ENCODE data around the gene OR5AC2.

OR5AC2 gene

GRCh38 chr3:98068824-98069223 is 18.1 kb upstream of the OR5AC2 start:
- H3K79me2 ChIP-seq (ENCODE audit: low read length), result no peaks in the 10 kb centered on the region
- no peak overlapping the region for H2AFZ ChIP-seq (ENCODE audit: low read length)
- H3K4me3 ChIP-seq (ENCODE audit: low read length), result no peak overlapping the region
- no peaks in the 10 kb centered on the region for H4K20me1 ChIP-seq (ENCODE audit: insufficient read depth, low read length)
- H3F3A ChIP-seq (ENCODE audit: insufficient read depth, low read length), result no peaks in the 10 kb centered on the region
- no peaks in the 10 kb centered on the region for H3K4me1 ChIP-seq (ENCODE audit: low read length)
- no peak overlapping the region for H3K27ac ChIP-seq (ENCODE audit: low read length)
- H3K4me2 ChIP-seq (ENCODE audit: low read depth, low read length), result no peak overlapping the region
- H3K9me3 ChIP-seq (replicated peaks; ENCODE audit: insufficient read depth, low read length), result no peaks in the 10 kb centered on the region
- DNase-seq, result no peak
- no peak overlapping the region for H3K9ac ChIP-seq (ENCODE audit: low read length)
- H3K27me3 ChIP-seq (replicated peaks; ENCODE audit: insufficient read depth, low read length), result no peaks in the 10 kb centered on the region
- no peak for TF ChIP-seq EZH2 (optimal IDR thresholded peaks at IDR 0.05; ENCODE audit: low read depth, low read length)
- no peak for TF ChIP-seq CTCF (IDR thresholded peaks at IDR 0.05; ENCODE audit: low read length)
- TF ChIP-seq EZH2phosphoT487 (IDR thresholded peaks at IDR 0.05; ENCODE audit: low read length), result no peak
- no peaks in the 10 kb centered on the region for H3K9me2 ChIP-seq (replicated peaks; ENCODE audit: insufficient read depth, low read length)
- H3K36me3 ChIP-seq (replicated peaks; ENCODE audit: insufficient read depth, low read length), result no peaks in the 10 kb centered on the region

- no peak overlapping the region for H3K4me3 ChIP-seq (ENCODE audit: low read length)
- H3K27me3 ChIP-seq (replicated peaks; ENCODE audit: insufficient read depth, low read length), result no peaks in the 10 kb centered on the region
- no peaks in the 10 kb centered on the region for H3F3A ChIP-seq (ENCODE audit: insufficient read depth, low read length)
- H3K9me2 ChIP-seq (replicated peaks; ENCODE audit: insufficient read depth, low read length), result no peaks in the 10 kb centered on the region
- no peak overlapping the region for H2AFZ ChIP-seq (ENCODE audit: low read length)
- no peaks in the 10 kb centered on the region for H4K20me1 ChIP-seq (ENCODE audit: insufficient read depth, low read length)
- DNase-seq, result no peak
- no peaks in the 10 kb centered on the region for H3K4me1 ChIP-seq (ENCODE audit: low read length)
- no peak overlapping the region for H3K27ac ChIP-seq (ENCODE audit: low read length)
- H3K36me3 ChIP-seq (replicated peaks; ENCODE audit: insufficient read depth, low read length), result no peaks in the 10 kb centered on the region
- no peak overlapping the region for H3K9ac ChIP-seq (ENCODE audit: low read length)
- TF ChIP-seq EZH2 (optimal IDR thresholded peaks at IDR 0.05; ENCODE audit: low read depth, low read length), result no peak
- TF ChIP-seq EZH2phosphoT487 (IDR thresholded peaks at IDR 0.05; ENCODE audit: low read length), result no peak
- TF ChIP-seq CTCF (IDR thresholded peaks at IDR 0.05; ENCODE audit: low read length), result no peak
- H3K4me2 ChIP-seq (ENCODE audit: low read depth, low read length), result no peak overlapping the region
- no peaks in the 10 kb centered on the region for H3K79me2 ChIP-seq (ENCODE audit: low read length)
- H3K9me3 ChIP-seq (replicated peaks; ENCODE audit: insufficient read depth, low read length), result no peaks in the 10 kb centered on the region
Observed at GRCh38 chr3:98070840-98071239, 16.1 kb upstream of the OR5AC2 start.

- DNase-seq, result no peak
- H3K79me2 ChIP-seq (ENCODE audit: low read length), result no peaks in the 10 kb centered on the region
- no peak overlapping the region for H3K4me2 ChIP-seq (ENCODE audit: low read depth, low read length)
- H3K4me1 ChIP-seq (ENCODE audit: low read length), result no peaks in the 10 kb centered on the region
- no peak for TF ChIP-seq EZH2 (optimal IDR thresholded peaks at IDR 0.05; ENCODE audit: low read depth, low read length)
- TF ChIP-seq EZH2phosphoT487 (IDR thresholded peaks at IDR 0.05; ENCODE audit: low read length), result no peak
- TF ChIP-seq CTCF (IDR thresholded peaks at IDR 0.05; ENCODE audit: low read length), result no peak
- H2AFZ ChIP-seq (ENCODE audit: low read length), result no peak overlapping the region
- no peaks in the 10 kb centered on the region for H4K20me1 ChIP-seq (ENCODE audit: insufficient read depth, low read length)
- no peak overlapping the region for H3K9ac ChIP-seq (ENCODE audit: low read length)
- H3K27me3 ChIP-seq (replicated peaks; ENCODE audit: insufficient read depth, low read length), result no peaks in the 10 kb centered on the region
- H3F3A ChIP-seq (ENCODE audit: insufficient read depth, low read length), result no peaks in the 10 kb centered on the region
- no peaks in the 10 kb centered on the region for H3K36me3 ChIP-seq (replicated peaks; ENCODE audit: insufficient read depth, low read length)
- no peak overlapping the region for H3K27ac ChIP-seq (ENCODE audit: low read length)
- H3K9me3 ChIP-seq (replicated peaks; ENCODE audit: insufficient read depth, low read length), result no peaks in the 10 kb centered on the region
- no peak overlapping the region for H3K4me3 ChIP-seq (ENCODE audit: low read length)
- H3K9me2 ChIP-seq (replicated peaks; ENCODE audit: insufficient read depth, low read length), result no peaks in the 10 kb centered on the region
Observed at GRCh38 chr3:98073486-98073885, 13.5 kb upstream of the OR5AC2 start.

All from MM.1S (cell line).